Epithelial cell of esophagus (primary cell): ENCODE data around the gene MYO1C.
"Not testable (repeated sequence)": the region's sequence is repeated elsewhere in the genome, so short reads cannot be mapped to it uniquely, and the experiment has no call there.

ENCODE experiments used
- DNase-seq: peaks from one replicate; pipeline ENCODE4 v3.0.0; 2010; ENCODE audit warnings: low read depth
- H3K4me3 ChIP-seq: 2 replicates; pipeline ENCODE4 v1.5.1; 2011; ENCODE audit warnings: mild to moderate bottlenecking, low read length, control low read depth
- TF ChIP-seq, protein P1 (sequence below): IDR thresholded peaks from 2 replicates; pipeline ENCODE4 v1.5.1; 2011; ENCODE audit warnings: low read depth, mild to moderate bottlenecking, low read length, control low read depth, inconsistent platforms; ENCODE audit not compliant: insufficient read depth; ENCODE audit errors: missing control alignments

Gene MYO1C

DNA sequence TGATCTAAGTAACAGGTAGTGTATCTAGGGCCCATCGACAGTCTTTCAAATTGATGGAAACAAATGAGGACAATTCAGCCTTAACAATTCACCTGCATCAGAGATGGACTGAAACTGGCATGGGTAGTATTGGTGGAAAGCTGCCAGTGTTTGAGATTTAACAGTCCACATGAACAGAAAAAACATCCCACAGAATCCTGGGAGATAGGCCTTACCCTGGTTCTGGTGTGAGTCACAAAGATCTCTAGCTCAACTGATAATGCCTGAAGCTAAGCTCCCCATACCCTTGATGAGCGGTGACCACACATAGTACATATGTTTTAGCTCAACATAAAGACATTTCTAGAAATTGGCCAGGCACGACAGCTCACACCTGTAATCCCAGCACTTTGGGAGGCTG is 58.3 kb downstream of the MYO1C start:
- H3K4me3 ChIP-seq = no peak overlapping the region
- no peak for DNase-seq
- TF ChIP-seq, protein P1, sequence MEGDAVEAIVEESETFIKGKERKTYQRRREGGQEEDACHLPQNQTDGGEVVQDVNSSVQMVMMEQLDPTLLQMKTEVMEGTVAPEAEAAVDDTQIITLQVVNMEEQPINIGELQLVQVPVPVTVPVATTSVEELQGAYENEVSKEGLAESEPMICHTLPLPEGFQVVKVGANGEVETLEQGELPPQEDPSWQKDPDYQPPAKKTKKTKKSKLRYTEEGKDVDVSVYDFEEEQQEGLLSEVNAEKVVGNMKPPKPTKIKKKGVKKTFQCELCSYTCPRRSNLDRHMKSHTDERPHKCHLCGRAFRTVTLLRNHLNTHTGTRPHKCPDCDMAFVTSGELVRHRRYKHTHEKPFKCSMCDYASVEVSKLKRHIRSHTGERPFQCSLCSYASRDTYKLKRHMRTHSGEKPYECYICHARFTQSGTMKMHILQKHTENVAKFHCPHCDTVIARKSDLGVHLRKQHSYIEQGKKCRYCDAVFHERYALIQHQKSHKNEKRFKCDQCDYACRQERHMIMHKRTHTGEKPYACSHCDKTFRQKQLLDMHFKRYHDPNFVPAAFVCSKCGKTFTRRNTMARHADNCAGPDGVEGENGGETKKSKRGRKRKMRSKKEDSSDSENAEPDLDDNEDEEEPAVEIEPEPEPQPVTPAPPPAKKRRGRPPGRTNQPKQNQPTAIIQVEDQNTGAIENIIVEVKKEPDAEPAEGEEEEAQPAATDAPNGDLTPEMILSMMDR = no peak

DNA sequence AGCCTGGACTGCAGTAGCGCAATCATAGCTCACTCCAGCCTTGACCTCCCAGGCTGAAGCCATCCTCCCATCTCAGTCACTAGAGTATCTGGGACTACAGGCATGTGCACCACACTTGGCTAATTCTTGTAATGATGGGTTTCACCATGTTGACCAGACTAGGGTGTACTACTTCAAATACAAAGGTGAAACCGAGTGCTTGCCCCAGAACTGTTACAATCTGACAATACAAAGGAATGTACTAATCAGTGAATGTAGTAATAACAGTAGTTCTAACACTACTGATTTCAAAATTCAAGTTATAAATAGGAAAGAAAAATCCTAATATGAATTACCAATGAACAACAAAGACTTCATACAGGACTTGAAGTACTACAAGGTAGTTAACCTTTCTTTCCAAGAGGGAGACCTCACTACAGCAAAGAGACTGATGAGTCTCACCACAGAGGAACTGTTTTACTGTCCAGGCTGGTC is 60.8 kb downstream of the MYO1C start:
- DNase-seq = no peak
- TF ChIP-seq, protein P1 = no peak
- no peak overlapping the region for H3K4me3 ChIP-seq

DNA sequence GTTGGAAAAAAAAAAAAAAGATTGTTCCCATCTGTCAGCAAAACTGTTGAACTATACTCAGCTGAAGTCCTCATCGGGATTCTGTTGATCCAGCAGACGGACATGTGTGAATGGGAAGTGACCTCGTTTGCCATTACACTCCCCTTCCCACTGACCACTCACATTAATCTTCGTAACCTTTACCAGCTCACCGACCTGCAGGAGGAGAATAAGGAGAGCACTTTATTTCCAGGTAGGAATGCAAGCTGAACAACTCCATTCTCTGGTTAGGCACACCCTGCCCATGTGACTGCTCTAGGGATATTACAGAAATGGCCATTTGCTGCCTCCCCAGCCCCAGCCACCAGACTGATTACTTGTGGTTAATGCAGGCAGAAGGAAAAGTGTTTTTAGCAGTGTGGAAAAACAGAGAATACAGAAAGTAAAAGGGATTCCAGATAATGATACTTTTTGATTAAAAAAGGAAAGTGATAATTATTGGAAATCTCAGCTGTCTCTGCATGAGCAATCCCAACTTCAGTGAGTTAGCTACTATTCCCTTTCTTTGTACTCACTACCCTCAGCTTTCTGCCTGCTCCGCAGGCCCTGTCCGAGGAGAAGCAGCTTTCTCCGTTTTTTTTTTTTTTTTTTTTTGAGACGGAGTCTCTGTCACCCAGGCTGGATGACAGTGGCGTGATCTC is 68.9 kb downstream of the MYO1C start:
- TF ChIP-seq, protein P1 = no peak
- peak; percentile 42 for DNase-seq
- no peak overlapping the region for H3K4me3 ChIP-seq

DNA sequence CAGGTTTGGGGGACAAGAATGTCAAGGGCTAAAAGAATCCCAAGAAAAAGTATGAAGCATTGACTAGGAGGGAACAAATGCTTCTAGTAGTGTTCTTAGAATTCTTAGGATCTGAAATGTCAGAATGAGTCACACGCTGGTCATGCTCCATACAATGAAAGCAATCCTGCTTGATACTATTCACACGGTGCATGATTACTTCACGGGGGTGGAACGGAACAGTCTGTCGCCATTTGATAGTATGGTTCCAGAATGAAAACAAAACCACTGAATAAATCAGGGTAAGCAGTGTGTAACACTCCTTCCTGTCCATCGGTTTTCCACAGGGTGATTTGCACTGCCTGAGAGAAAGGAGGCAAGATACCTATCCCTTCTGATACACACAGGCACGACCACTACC is 69.6 kb downstream of the MYO1C start:
- H3K4me3 ChIP-seq = no peak overlapping the region
- TF ChIP-seq, protein P1 = no peak
- DNase-seq = peak; percentile 96

DNA sequence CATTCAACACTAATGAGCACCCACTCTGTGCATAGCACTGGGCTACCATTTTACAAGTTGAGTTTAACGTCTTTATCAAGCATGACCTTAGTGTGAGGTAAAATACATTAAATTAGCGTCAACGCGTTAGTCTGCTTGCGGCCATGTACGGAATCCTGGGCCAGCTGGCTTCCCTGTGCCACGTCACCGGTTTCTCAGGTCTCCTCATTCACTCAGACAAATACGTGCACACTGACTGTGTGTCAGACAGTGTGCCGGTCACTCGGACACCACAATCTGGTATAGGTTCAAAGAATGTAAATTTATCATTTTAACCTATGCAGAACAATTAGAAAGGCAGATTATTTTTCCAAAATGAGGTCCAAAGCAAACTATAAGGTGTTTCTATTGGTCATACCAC is 71.0 kb downstream of the MYO1C start:
- H3K4me3 ChIP-seq = no peak overlapping the region
- DNase-seq = no peak
- TF ChIP-seq, protein P1 = no peak

DNA sequence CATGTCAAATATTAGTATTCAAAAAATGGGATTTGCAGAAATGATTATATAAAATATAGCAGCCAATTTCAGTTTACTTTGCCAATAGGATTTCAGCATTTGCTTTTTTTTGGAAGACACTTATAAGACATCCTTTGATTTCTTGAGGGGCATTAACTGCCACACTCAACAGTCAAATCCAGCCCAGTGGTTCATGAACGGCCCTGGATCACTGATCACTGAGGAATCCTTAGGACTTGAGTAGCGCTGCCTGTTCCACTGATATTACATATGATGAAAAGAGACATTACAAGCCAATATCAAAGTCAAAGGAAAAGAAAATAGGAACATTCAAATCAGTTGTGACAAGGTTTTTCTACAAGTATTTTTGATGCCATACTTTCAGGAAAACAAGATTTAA is 71.5 kb downstream of the MYO1C start:
- TF ChIP-seq, protein P1 = no peak
- no peak for DNase-seq
- no peak overlapping the region for H3K4me3 ChIP-seq

DNA sequence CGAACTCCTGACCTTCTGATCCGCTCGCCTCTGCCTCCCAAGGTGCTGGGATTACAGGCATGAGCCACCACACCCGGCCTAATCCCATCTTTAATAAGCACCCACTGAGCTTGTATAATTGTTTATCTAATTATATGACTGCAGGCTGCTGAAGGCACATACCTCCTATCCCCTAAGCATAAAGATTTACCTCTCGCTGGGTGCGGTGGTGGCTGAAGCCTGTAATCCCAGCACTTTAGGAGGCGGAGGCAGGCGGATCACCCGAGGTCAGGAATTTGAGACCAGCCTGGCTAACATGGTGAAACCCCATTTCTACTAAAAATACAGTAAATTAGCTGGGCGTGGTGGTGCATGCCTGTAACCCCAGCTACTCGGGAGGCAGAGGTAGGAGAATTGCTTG is 72.3 kb downstream of the MYO1C start:
- no peak for DNase-seq
- TF ChIP-seq, protein P1 = no peak
- no peak overlapping the region for H3K4me3 ChIP-seq

DNA sequence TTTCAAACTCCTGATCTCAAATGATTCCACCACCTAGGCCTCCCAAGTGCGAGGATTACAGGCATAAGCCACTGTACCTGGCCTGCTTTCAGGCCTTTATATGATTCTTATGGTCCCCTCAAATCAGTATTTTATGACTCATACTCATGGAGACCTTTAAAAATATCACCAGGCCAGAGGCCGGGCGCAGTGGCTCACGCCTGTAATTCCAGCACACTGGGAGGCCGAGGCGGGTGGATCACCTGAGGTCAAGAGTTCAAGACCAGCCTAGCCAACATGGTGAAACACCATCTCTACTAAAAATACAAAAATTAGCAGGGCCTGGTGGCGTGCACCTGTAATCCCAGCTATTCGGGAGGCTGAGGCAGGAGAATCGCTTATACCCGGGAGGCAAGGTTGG is 74.0 kb downstream of the MYO1C start:
- H3K4me3 ChIP-seq, DNase-seq: not testable (repeated sequence)
